ENCODE data around the gene COPE.

The COPE gene

GRCh38 chr19:18862976-18863842 lies 56.0 kb downstream of the COPE start:
- Histone ChIP-seq H3K36me3 (ENCODE audit: control insufficient read depth, insufficient read depth, low read length) (peaks cover 98% of the 10 kb centered on the region), H3K9me3 (ENCODE audit: control insufficient read depth, insufficient read depth, low read length) (no peaks in the 10 kb centered on the region), H3K9ac (ENCODE audit: low read depth, low read length) (no peak overlapping the region), H3K27me3 (ENCODE audit: control insufficient read depth, insufficient read depth, low read length) (no peaks in the 10 kb centered on the region), H3K4me1 (ENCODE audit: control insufficient read depth, insufficient read depth, low read length) (no peaks in the 10 kb centered on the region), H3K27ac (ENCODE audit: low read depth, low read length) (no peak overlapping the region), H3K4me3 (ENCODE audit: low read depth, low read length) (no peak overlapping the region)

GRCh38 chr19:18861917-18862316 lies 57.3 kb downstream of the COPE start:
- Histone ChIP-seq H3K9me3 (ENCODE audit: control insufficient read depth, insufficient read depth, low read length) (no peaks in the 10 kb centered on the region), H3K4me1 (ENCODE audit: control insufficient read depth, insufficient read depth, low read length) (no peaks in the 10 kb centered on the region), H3K27me3 (ENCODE audit: control insufficient read depth, insufficient read depth, low read length) (no peaks in the 10 kb centered on the region), H3K4me3 (ENCODE audit: low read depth, low read length) (no peak overlapping the region), H3K9ac (ENCODE audit: low read depth, low read length) (no peak overlapping the region), H3K36me3 (ENCODE audit: control insufficient read depth, insufficient read depth, low read length) (peaks cover 98% of the 10 kb centered on the region), H3K27ac (ENCODE audit: low read depth, low read length) (no peak overlapping the region)

GRCh38 chr19:18861235-18861634 lies 58.0 kb downstream of the COPE start:
- peaks cover 100% of the 10 kb centered on the region for H3K36me3 ChIP-seq (ENCODE audit: control insufficient read depth, insufficient read depth, low read length)
- H3K9ac ChIP-seq (ENCODE audit: low read depth, low read length) = no peak overlapping the region

GRCh38 chr19:18860725-18861124 lies 58.5 kb downstream of the COPE start:
- H3K27me3 ChIP-seq (ENCODE audit: control insufficient read depth, insufficient read depth, low read length) = no peaks in the 10 kb centered on the region
- no peak overlapping the region for H3K9ac ChIP-seq (ENCODE audit: low read depth, low read length)
- no peaks in the 10 kb centered on the region for H3K4me1 ChIP-seq (ENCODE audit: control insufficient read depth, insufficient read depth, low read length)
- no peak overlapping the region for H3K27ac ChIP-seq (ENCODE audit: low read depth, low read length)
- no peak overlapping the region for H3K4me3 ChIP-seq (ENCODE audit: low read depth, low read length)
- no peaks in the 10 kb centered on the region for H3K9me3 ChIP-seq (ENCODE audit: control insufficient read depth, insufficient read depth, low read length)
- peaks cover 100% of the 10 kb centered on the region for H3K36me3 ChIP-seq (ENCODE audit: control insufficient read depth, insufficient read depth, low read length)

More at GRCh38 chr19:18861235-18861634, 58.0 kb downstream of the COPE start:
- Histone ChIP-seq H3K27ac (ENCODE audit: low read depth, low read length) (no peak overlapping the region), H3K4me3 (ENCODE audit: low read depth, low read length) (no peak overlapping the region), H3K27me3 (ENCODE audit: control insufficient read depth, insufficient read depth, low read length) (no peaks in the 10 kb centered on the region), H3K9me3 (ENCODE audit: control insufficient read depth, insufficient read depth, low read length) (no peaks in the 10 kb centered on the region), H3K4me1 (ENCODE audit: control insufficient read depth, insufficient read depth, low read length) (no peaks in the 10 kb centered on the region)

- no peak overlapping the region for H3K4me3 ChIP-seq (ENCODE audit: low read depth, low read length)
- no peaks in the 10 kb centered on the region for H3K27me3 ChIP-seq (ENCODE audit: control insufficient read depth, insufficient read depth, low read length)
- H3K9ac ChIP-seq (ENCODE audit: low read depth, low read length) = no peak overlapping the region
- H3K4me1 ChIP-seq (ENCODE audit: control insufficient read depth, insufficient read depth, low read length) = no peaks in the 10 kb centered on the region
- no peak overlapping the region for H3K27ac ChIP-seq (ENCODE audit: low read depth, low read length)
- no peaks in the 10 kb centered on the region for H3K9me3 ChIP-seq (ENCODE audit: control insufficient read depth, insufficient read depth, low read length)
- H3K36me3 ChIP-seq (ENCODE audit: control insufficient read depth, insufficient read depth, low read length) = peaks cover 100% of the 10 kb centered on the region
Measured at GRCh38 chr19:18860302-18860700, 58.9 kb downstream of the COPE start.

GRCh38 chr19:18859676-18860301 lies 59.4 kb downstream of the COPE start:
- Histone ChIP-seq H3K9ac (ENCODE audit: low read depth, low read length) (no peak overlapping the region), H3K27me3 (ENCODE audit: control insufficient read depth, insufficient read depth, low read length) (no peaks in the 10 kb centered on the region), H3K4me3 (ENCODE audit: low read depth, low read length) (no peak overlapping the region), H3K4me1 (ENCODE audit: control insufficient read depth, insufficient read depth, low read length) (no peaks in the 10 kb centered on the region), H3K9me3 (ENCODE audit: control insufficient read depth, insufficient read depth, low read length) (no peaks in the 10 kb centered on the region), H3K36me3 (ENCODE audit: control insufficient read depth, insufficient read depth, low read length) (peaks cover 100% of the 10 kb centered on the region), H3K27ac (ENCODE audit: low read depth, low read length) (no peak overlapping the region)

GRCh38 chr19:18858906-18859646 lies 60.1 kb downstream of the COPE start:
- Histone ChIP-seq H3K4me1 (ENCODE audit: control insufficient read depth, insufficient read depth, low read length) (no peaks in the 10 kb centered on the region), H3K4me3 (ENCODE audit: low read depth, low read length) (no peak overlapping the region), H3K9ac (ENCODE audit: low read depth, low read length) (no peak overlapping the region), H3K27me3 (ENCODE audit: control insufficient read depth, insufficient read depth, low read length) (no peaks in the 10 kb centered on the region), H3K27ac (ENCODE audit: low read depth, low read length) (no peak overlapping the region), H3K36me3 (ENCODE audit: control insufficient read depth, insufficient read depth, low read length) (peaks cover 100% of the 10 kb centered on the region), H3K9me3 (ENCODE audit: control insufficient read depth, insufficient read depth, low read length) (no peaks in the 10 kb centered on the region)

- H3K36me3 ChIP-seq (ENCODE audit: control insufficient read depth, insufficient read depth, low read length) = peaks cover 98% of the 10 kb centered on the region
- no peak overlapping the region for H3K27ac ChIP-seq (ENCODE audit: low read depth, low read length)
- no peak overlapping the region for H3K9ac ChIP-seq (ENCODE audit: low read depth, low read length)
- H3K4me1 ChIP-seq (ENCODE audit: control insufficient read depth, insufficient read depth, low read length) = no peaks in the 10 kb centered on the region
- H3K9me3 ChIP-seq (ENCODE audit: control insufficient read depth, insufficient read depth, low read length) = no peaks in the 10 kb centered on the region
- H3K4me3 ChIP-seq (ENCODE audit: low read depth, low read length) = no peak overlapping the region
- H3K27me3 ChIP-seq (ENCODE audit: control insufficient read depth, insufficient read depth, low read length) = no peaks in the 10 kb centered on the region
Measured at GRCh38 chr19:18857223-18857622, 62.0 kb downstream of the COPE start.

GRCh38 chr19:18856385-18857126 lies 62.6 kb downstream of the COPE start:
- Histone ChIP-seq H3K4me1 (ENCODE audit: control insufficient read depth, insufficient read depth, low read length) (no peaks in the 10 kb centered on the region), H3K27ac (ENCODE audit: low read depth, low read length) (no peak overlapping the region), H3K36me3 (ENCODE audit: control insufficient read depth, insufficient read depth, low read length) (peaks cover 98% of the 10 kb centered on the region), H3K4me3 (ENCODE audit: low read depth, low read length) (no peak overlapping the region), H3K9me3 (ENCODE audit: control insufficient read depth, insufficient read depth, low read length) (no peaks in the 10 kb centered on the region), H3K9ac (ENCODE audit: low read depth, low read length) (no peak overlapping the region), H3K27me3 (ENCODE audit: control insufficient read depth, insufficient read depth, low read length) (no peaks in the 10 kb centered on the region)

- Histone ChIP-seq H3K9me3 (ENCODE audit: control insufficient read depth, insufficient read depth, low read length) (no peaks in the 10 kb centered on the region), H3K27me3 (ENCODE audit: control insufficient read depth, insufficient read depth, low read length) (no peaks in the 10 kb centered on the region), H3K9ac (ENCODE audit: low read depth, low read length) (no peak overlapping the region), H3K36me3 (ENCODE audit: control insufficient read depth, insufficient read depth, low read length) (peaks cover 98% of the 10 kb centered on the region), H3K27ac (ENCODE audit: low read depth, low read length) (no peak overlapping the region), H3K4me1 (ENCODE audit: control insufficient read depth, insufficient read depth, low read length) (no peaks in the 10 kb centered on the region), H3K4me3 (ENCODE audit: low read depth, low read length) (no peak overlapping the region)
Measured at GRCh38 chr19:18855647-18856384, 63.4 kb downstream of the COPE start.
